ENCODE data around the gene UBXN11.

DNA sequence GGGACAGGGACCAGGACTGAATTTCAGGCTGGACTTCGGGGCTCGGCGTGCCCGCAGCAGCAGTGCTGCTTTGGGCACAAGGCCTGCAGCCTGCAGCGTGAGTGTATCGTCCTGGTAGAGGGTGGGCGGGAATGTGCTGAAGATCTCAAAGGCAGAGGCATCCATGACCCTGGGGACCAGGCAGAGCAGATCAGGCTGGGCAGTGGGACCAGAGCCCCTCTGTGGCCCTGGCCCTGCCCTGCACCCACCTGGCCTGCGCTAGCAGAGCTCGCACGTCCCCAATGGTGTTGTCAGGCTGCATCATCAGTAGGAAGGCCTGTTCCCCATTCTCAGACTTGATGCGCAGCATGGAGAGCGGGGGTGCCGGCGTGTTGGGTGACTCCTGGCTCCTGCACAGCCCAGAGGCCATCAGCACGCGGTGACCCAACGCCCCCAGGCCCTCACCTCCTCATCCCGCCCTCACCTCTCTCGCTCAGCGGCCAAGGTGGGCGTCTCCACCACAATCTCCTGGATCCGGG, 24.0 kb downstream of the UBXN11 start:
- TF ChIP-seq POLR2AphosphoS5 (IDR thresholded peaks at IDR 0.05; ENCODE audit: low read depth, low read length) (no peak), TAF1 (IDR thresholded peaks at IDR 0.05; ENCODE audit: borderline replicate concordance, insufficient read depth, low read length) (no peak)

Measured in PFSK-1 (cell line).